Retina (tissue), 1 donor: Measurements from ENCODE around the gene FAM174A.

Experiments used
- DNase-seq: peaks from one replicate; pipeline ENCODE4 v3.0.0-alpha.2; 2016

Gene FAM174A

DNA sequence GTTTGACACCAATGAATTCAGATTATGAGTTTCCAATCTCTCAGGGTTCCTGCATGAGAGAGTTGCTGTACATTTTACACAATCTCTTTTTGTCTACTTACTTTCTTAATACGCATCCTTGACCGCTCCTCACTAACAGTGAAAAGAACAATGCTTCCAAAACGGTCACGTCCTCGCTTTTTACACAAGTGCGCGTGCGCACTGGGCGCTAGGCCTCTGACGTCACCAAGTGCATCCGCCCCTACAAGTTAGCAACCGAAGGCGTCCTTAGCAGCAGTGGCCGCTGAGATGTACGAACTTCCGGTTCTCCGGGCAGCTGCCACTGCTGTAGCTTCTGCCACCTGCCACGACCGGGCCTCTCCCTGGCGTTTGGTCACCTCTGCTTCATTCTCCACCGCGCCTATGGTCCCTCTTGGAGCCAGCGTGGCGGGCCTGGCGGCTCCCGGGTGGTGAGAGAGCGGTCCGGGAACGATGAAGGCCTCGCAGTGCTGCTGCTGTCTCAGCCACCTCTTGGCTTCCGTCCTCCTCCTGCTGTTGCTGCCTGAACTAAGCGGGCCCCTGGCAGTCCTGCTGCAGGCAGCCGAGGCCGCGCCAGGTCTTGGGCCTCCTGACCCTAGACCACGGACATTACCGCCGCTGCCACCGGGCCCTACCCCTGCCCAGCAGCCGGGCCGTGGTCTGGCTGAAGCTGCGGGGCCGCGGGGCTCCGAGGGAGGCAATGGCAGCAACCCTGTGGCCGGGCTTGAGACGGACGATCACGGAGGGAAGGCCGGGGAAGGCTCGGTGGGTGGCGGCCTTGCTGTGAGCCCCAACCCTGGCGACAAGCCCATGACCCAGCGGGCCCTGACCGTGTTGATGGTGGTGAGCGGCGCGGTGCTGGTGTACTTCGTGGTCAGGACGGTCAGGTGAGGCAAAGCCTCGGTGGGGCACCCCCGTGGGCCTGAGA, at the start of gene FAM174A:
TSS of gene FAM174A (plus strand) at position 315 of the 946 bp plus-strand sequence. CDS start at position 472, 157 bp downstream.
- DNase-seq, result peak; percentile 96

DNA sequence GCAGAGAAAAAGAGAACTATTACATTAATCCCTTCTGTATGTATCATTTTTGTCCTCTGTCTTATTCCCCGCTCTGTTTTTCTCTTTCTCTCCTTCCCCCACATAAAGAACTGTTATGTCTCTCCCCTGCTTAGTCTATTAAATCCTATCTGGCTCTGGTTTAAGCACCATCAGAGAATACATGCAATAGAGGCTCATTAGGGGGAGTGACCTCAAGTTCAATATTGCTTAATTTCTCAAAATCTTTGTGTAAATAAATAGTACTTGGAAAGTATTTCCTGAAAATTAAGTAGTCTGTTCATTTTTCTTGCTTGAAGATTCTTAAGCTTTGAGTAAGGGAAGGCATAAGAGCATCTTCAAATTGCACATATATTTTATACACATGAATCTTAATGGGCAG, 41.2 kb upstream of the FAM174A start:
- DNase-seq, result no peak

DNA sequence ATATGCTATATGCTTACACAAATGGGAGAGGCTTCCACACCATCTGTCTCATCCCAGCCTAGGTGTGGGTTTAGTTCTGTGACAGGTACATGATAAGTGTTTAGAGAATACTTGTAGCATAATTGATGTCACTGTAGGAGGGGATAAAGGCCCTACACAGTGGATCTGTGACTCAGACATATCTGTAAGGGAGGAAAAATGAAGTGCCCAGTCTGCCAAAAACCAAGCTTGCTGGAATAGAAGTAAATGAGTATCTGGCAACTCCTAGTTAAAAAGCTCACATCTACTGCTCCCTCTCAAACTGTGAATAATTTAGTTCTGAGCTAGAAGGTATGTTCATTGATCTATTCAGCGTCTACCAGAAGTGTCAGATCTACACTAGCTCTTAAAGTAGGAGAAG, 38.9 kb upstream of the FAM174A start:
- no peak for DNase-seq

DNA sequence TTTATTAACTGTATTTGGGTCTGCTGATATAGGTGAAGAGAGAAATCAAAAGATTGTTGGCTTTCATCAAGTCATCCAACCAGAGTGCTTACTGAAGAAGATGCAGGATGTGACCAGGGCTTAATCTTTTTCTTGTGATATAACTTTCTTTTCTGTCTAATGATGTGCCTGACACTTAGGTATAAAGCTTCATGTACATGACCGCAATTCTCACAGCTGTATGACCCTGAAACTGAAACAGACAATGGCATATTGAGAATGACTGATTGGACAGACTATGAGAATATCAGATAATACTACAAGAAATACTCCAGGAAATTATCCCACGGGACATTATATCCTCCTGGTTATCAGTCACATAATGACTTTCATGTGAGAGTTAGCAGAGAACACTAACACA, 32.5 kb upstream of the FAM174A start:
- no peak for DNase-seq

DNA sequence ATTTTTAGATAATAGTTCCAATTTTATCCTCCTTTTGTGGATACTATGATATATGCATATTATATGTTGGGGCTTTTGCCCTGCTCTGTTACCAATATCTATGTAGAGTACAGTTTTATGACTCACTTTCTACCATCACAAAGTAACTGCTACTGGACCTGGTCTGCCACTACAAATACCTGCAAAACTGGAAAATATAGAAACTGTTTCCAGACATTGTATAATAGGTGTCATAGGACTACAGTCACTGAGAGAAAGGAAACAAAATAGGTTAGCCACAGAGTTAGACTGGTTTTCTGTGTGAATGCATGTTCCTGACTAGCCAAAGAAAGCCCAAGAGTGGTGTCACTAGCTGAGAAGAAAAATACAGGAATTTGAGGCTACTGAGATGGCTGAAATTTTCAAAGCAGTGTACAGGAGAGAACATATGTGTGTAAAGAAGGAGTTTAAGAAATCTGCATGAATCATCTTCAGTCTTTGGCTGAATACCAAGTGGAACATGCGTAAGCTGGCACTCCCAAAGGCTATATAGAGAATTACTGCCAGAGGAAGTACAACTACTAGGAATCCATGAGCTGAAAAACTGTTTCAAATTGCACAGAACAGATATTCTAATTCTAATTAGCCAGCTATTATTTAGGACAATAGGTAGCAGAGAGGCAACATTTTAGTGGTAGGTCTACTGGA, 29.0 kb upstream of the FAM174A start:
- DNase-seq, result no peak

DNA sequence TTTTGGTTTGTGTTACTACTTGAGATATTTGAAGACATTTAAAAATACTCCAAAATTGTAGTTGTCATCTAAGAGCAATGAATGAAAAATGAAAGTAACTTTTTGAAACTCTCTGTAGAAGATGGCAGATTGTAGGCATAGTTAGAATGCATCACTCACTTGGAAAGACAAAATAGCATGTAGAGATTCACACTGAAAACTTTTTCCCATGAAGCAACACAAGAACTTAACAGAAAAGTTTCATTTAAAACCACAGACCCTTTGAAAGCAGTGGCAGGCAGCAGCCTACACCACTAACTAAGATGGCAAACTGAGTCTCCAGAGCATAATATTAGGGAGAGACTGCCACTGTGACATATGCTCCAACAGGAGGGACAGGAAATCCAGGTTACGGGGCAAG, 18.9 kb upstream of the FAM174A start:
- no peak for DNase-seq

DNA sequence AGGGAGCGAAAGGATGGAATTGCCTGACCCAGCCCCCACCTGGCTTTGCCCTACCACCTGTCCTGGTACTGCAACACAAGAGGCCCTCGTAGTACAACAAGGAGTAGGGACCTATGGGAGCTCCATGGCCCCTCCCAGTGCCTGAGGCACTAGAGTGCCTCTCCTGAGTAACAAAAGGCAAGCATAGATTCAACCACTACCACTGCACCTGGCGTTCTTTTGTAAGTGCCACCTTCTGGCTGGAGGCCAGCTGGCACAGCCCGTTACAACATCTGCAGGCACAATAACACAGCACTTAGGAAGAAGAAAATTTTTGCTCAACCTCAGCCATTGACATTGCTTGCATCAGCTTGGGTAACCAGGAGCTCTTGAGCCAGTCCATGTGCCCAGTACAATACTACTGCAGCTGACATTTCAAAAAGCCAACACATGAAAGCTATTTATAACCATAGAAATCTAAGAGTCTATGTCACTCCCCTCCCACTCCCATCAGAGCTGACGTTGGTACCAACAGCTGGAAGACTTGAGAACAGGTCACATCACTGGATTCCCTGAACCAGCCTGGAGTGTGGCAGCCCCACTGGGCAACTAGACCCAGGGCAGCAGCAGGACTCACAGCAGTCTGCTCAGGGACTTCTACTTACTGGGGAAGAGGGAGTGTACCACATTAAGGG, 17.7 kb upstream of the FAM174A start:
- DNase-seq, result no peak

DNA sequence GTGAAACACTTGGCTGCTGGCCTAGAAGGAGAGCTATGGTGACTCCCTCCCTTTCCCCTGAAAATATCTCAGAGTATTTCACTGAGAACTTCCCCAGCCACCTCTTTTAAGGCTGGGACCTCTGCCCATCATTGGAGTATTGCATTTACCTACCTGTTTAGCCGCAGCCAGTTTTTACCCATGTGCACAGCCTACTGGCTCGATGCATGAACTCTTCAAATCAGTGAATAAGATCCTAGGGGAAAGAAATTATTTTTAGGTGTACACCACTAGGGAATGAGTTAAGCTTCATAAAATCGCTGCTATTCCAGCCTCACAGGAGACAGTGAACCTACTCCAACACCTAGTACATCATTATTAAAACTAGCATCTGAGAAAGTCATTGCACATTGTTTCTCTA, 16.8 kb upstream of the FAM174A start:
- no peak for DNase-seq

DNA sequence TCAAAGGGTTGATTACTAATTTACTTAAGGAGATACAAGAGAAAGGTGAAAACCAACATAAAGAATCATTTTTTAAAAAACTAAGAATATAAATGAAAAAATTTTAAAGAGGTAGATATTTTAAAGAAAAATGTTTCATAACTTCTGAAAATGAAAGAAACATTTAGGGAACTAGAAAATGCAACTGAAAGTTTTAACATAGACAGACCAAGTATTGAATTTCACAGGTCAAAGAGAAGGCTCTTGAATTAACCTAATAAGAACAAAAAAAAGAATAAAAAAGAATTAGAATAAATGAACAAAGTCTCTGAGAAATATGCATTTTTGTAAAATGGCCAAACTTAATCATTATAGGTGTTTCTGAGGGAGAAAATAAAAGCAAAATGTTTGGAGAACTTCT, 16.1 kb upstream of the FAM174A start:
- no peak for DNase-seq

DNA sequence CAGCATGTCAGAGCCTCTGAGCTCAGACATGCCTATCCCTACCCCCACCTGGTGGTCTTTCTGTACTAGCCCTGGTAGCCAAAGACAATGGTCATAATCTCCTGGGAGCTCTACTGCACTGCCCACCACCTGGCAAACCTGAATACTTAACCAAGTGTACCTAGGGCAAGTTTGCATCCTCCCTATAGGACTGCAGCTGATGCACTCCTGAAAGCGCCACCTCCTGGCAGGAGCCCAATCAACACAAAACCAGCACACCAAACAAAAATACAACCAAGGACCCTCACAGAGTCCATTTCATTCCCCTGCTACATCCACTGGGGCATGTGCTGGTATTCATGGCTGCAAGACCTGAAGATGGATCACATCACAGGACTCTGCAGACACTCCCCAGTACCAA, 14.8 kb upstream of the FAM174A start:
- no peak for DNase-seq

DNA sequence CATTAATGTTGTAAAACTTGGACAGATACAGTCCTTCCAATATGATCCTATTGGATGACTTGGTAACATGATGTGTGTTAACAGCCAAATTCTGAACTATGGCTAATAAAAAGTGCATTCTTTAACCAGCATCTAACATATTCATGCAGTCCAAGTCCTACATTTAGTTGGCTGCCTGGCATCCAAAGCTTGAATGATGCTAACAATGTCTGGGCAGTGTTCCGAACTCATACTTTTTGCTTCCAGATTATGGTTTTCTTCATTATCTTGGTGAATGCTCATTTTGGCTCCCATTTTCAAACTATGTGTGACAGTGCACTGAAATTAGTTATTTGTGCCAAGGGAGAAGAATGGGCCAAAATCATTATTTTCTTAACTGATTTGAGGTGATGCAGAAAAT, 2.8 kb downstream of the FAM174A start:
- DNase-seq, result no peak

DNA sequence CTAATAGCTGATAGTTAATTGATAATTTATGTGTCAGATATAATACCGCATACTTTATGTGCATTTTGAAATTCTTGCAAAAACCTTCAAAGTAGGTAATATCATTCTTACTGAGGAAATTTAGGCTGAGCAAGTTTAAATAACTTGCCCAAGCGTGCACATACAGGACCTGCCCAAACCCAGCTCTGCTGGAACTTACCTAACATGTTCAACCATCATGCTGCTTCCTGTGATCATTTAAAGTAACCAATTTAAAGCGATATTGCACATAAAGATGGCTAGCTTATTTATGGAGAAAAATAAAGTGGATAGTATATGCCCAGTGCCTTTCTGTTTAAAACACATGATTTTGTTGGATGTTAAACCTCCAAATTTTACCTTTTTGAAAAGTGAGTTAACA, 4.3 kb downstream of the FAM174A start:
- no peak for DNase-seq

DNA sequence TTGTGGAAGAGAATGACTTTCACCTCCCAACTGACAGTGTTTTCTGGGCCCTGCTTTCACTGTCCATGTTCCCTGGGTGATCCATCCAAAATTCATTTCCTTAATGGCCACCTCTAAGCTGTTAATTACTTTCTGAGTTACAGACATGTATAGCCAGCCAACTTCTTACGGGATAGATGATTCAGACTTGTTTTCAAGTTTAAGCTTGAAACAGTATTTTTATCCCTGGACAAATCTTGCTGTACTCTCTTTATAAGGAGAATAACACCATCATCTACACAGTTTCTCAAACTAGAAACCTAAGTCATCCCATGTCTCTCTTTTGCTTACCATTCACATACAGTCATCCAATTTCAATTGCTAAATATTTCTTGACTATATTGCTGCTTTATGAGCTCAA, 6.9 kb downstream of the FAM174A start:
- DNase-seq, result no peak

DNA sequence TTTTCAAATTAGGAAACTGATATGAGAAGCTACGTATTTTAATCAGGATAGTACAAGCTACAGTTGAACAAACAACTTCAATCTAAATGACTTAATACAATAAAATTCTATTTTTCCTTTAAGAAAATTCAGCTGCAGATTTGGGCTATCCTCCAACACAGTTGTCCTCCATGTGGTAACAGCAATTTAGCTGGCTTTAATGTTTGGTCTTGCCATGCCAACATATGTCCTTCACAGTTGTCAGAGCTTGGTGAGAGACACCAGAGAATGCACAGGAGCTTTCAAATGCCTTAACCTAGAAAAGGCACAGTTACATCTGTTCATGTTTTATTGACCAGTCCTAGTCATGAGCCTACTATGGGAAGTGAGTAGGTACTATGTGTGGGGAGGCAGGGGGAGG, 10.8 kb downstream of the FAM174A start:
- no peak for DNase-seq

DNA sequence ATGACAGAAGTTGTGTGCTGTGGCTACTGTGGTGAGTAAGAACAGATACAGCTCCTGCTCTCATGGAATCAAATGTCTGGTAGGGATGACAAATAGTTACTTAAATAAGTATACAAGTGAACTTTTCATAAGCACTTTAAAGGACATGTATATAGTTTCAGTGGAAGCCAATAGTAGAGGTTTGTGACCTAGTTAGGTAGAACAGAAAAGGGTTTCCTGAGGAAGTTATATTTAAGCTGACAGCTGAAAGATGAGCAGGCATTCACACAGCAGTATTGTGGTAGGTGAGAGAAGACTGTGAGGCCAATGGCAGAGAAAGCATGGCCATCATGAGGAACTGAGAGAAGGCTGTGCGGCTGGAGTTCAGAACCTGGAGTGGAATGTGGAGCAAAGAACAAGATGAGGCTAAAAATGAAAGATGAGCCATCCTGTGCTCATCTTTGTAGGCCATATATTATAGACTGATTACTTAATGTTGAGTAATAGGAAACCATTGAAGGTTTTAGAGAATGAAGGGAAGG, 15.4 kb downstream of the FAM174A start:
- no peak for DNase-seq

DNA sequence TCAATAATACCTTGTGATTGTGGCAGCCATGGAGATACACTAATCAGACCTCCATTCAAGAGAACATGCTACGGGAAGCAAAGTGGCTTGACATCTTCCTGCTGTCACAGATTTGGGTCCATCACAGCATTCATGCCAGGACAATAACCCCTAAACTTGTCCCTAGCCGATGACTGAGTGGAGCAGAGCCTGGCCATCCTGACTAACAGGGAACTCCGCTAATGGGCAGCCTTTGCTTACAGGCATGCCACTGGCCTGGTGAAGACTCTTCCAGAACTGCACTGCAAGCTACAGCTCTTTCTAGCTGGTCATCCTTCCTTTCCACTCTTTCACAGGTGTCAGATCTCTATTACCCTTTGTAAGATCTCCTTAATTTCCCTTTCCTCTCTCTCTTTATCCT, 16.0 kb downstream of the FAM174A start:
- no peak for DNase-seq

DNA sequence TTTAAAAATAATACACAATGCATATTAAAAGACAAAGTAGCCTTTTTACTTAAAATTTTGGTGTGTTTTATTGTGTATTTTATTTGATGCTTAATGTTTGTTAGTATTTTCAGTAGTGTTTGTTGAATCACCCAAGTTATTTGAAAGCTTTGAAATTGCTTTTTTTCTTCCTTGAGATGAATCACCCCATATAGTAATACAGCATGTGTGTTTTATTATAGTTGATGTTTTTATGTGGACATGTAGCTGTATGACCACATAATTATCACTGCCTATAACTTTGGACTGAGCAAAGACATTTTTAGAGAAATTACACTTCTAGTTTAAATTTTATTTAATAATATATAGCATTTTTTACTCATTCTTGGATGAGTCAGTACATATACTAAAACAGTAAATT, 18.0 kb downstream of the FAM174A start:
- no peak for DNase-seq

DNA sequence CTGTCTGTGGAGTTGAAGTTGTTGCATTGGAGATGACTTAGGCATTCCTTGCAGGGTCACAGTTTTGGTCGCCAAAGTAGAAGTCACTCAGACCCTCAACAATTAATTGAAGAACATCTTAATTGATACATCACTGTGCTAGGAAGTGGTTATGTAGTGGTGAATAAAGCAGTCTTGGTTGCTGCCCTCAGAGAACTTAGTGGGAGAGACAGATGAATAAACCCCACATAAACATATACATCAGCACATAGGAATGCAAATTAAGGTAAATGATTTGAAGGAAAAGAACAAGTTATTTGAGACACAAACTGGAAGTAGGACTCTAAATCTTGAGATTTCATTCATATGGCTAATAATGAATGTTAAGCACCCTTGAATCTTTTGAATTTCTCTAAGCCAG, 25.7 kb downstream of the FAM174A start:
- DNase-seq, result no peak

DNA sequence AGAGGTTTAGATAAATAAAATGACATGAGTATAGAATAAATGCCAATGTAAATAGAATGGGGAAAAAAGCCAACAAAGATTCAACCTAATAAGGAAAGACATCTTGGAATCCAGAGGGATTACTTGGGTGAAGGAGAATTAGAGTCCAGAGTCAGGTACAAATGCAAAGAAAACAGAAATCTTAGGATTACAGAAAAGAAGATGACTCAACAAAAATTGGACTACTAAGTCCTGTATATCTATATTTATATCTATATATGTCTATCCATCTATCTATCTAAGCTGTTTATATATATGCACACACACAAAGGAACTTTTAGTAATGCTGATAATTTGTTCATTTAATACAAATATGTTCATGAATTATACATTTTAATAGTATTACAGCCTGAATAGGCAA, 27.6 kb downstream of the FAM174A start:
- DNase-seq, result no peak

DNA sequence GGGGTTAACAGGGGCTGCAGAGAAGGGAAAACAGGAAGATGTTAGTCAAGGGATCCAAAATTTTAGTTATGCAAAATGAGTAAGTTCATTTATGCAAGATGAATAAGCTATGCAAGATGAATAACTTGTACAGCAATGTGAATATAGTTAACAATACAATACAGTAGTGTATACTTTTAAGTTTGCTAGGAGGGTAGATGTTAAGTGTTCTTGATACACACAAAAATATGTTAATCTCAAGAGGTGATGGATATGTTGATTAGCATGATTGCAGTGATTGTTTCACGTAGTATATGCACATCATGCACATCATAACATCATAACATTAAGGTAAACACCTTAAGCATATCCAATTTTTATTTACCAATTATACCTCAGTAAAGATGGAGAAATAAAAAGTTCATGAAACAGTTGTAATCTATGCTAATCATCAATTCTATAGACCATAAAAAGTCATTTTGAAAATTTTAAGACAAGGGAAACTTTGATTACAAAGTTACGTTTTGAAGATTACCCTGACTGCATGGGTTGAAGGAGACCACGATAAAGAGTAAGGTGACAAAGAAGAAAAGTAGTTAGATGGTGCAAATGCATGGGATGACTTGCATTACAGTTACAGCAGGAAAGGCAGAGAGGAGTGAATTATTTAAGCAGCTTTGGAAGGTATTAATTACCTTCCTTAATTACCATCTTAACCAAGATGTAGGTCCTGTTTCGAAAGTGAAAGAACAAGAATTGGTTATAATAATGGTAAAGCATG, 31.4 kb downstream of the FAM174A start:
- no peak for DNase-seq

DNA sequence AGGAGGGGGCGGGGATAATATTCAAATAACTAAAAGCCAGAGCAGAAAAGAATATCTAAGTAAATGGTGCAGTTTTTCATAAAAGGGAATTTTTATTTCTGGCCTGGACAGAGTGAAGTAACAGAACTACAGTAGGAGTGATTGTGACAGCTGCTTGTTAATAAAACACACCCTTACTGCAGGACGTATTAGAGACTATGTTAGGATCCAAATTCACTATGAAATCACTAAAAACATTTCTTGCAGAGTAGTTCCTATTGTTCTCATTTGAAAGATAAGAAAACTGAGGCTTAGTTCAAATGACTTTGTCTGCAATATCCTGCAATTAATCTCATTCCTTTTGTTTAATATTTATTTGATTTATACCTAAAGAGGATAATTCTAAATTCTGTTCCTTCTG, 39.5 kb downstream of the FAM174A start:
- DNase-seq, result no peak

DNA sequence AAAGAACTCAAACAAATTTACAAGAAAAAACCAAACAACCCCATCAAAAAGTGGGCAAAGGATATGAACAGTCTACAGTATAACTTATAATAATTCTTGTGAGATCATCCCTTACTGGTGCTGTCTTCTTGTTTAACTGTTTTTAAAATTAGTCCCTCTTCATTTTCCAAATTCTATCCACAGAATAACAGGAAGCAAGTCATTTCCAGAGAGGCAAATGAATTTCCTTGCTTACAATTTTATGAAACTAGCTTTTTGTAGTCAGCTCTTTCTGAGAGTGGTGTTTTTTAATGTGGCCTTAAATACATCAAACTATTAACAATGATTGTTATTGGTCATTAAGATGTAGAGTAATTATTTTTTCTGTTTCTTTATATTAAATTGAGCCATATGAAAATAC, 40.6 kb downstream of the FAM174A start:
- no peak for DNase-seq
